ENCODE results near the gene KRTAP5-9. TPM values are rescaled to one million over a fixed set of nuclear protein-coding genes. Genes with fewer than 3 reads are reported as not detected.
"Not testable (repeated sequence)": the region's sequence is repeated elsewhere in the genome, so short reads cannot be mapped to it uniquely, and the experiment has no call there.

KRTAP5-9 gene
- total RNA-seq, 1 donor from 2014 or later: 10.3 TPM

DNA sequence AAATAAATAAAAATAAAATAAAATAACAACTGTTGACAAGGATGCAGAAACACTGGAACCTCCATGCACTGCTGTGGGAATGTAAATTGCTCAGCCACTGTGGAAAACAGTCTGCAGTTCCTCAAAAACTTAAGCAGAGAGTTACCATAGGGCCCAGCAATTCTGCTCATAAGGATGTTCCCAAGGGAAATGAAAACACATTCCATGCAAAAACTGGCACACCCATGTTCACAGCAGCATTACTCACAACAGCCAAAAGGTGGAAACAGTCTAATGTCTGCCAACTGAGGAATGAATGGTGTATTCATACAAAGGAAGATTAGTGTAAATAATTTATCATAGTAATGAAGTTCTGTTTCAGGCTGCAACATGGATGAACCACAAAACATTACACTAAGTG is 13.9 kb downstream of the KRTAP5-9 start:
- no peak for DNase-seq (ENCODE audit: low spot score)

GRCh38 chr11:71563406-71563805 is 15.2 kb downstream of the KRTAP5-9 start:
- DNase-seq (ENCODE audit: low spot score): no peak

- DNase-seq (ENCODE audit: low spot score): no peak
Measured at GRCh38 chr11:71564430-71564829, 16.2 kb downstream of the KRTAP5-9 start.

DNA sequence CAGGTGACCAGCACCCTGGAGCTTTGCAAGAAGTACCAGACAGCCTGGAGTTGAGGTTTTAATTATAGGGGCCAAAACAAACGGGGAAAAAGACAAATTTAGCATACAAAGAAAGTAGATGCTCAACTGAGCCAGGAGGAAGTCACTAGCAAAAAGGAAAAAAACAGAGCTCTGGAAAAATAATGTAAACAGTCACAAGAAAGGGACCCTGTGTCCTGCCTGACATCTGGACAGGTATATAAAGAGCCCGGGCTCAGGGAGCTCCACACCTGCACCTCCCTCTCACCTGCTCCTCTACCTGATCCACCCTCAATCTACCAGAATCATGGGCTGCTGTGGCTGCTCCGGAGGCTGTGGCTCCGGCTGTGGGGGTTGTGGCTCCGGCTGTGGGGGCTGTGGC is 17.0 kb downstream of the KRTAP5-9 start, which contains the start of gene KRTAP5-10:
Gene KRTAP5-10, plus strand, starts transcription at position 301 of the 400 bp plus-strand sequence. Its CDS starts 25 bp downstream, at position 326.
- no peak for DNase-seq (ENCODE audit: low spot score)

DNA sequence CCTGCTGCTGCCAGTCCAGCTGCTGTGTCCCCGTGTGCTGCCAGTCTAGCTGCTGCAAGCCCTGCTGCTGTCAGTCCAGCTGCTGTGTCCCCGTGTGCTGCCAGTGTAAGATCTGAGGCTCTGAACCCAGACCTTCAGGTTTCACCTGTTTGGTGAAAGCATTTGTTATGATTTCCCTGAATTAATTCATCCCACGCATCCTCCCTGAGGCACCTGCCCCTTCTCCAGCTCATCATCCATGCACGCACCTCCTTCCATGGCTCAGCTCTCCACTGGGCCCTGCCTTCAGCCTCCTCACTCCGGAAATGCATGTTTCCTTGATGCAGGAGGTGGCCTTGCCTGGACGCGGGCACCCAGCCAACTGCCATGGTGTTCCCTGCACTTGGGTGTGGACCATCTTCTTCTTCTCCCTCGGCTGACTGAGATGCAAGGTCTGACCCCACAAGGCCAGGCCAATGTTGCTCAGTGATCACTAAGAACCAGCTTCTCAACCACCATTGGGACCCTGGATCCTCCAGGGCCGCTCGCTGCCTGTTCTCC is 17.9 kb downstream of the KRTAP5-9 start:
- no peak for DNase-seq (ENCODE audit: low spot score)

DNA sequence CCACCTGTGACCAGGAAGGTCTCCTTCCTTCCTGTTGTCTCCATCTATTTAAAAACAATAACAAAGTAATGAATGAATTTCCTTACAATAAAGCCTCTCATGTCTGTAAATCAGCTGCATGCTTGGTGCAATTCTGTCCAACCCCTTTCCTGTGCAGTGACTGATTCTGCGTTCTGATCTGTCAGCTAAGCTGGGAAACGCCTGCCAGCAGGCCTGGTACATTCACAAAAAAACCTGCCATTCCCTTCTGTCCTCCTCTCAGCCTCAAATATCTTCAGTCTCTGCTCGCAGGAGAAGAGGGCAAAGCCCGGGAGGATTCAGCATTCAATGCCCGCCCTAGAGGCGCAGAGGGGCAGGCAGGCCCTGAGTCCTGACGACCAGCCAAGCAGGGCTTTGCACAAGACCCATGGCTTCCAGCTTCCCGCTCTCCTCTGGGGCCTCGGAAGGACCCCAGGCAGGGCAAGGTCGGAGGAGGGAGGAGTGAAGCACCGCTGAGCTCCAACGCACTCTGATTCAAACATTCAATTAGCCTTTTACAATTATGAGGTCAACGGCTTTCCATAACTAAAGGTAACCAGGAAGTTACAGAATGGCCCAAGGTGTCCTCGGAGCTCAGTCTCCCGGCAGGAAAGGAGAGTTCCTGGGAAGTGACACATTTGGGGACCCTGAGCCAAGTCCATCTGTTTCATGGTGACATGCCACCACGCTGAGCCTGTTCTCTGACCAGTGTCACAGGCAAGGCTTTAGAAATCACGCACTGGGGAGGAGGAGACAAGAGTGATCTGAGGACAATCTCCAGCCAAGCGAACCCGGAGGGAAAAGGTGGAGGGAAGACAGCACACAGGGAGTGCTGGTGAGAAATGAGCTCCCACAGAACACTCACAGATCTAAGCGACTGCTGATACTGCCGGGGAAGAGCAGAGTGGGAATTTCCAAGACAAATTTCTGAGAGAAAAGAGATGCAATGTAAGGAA is 18.7 kb downstream of the KRTAP5-9 start:
- DNase-seq (ENCODE audit: low spot score): not testable (repeated sequence)

GRCh38 chr11:71567633-71568032 is 19.4 kb downstream of the KRTAP5-9 start:
- DNase-seq (ENCODE audit: low spot score): not testable (repeated sequence)

DNA sequence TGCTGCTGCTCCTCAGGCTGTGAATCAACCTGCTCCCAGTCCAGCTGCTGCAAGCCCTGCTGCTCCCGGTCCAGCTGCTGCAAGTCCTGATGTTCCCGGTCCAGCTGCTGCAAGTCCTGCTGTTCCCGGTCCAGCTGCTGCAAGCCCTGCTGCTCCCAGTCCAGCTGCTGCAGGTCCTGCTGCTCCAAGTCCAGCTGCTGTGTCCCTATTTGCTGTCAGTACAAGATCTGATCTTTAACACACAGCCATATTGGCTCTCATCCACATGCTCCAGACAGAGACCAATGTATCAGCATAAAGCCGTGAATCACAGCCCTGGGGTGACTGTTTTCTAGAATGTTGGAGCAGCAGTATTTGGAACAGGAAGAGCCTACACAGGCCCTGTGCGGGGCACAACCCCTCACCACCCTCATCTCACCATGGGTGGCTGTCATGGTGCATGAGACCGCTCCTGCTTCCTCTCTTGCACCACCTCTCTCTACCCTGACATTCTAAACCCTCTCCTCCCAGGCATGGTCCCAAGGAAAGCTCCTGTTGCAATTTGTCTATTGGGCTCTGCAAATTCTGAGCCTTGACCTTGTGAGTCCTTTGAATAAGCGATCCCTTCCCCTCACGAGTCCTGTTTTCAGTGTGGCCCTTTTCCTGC is 20.6 kb downstream of the KRTAP5-9 start:
- no peak for DNase-seq (ENCODE audit: low spot score)

GRCh38 chr11:71571101-71571850 is 23.1 kb downstream of the KRTAP5-9 start:
- DNase-seq (ENCODE audit: low spot score): not testable (repeated sequence)

- DNase-seq (ENCODE audit: low spot score): no peak
Measured at GRCh38 chr11:71572811-71573210, 24.6 kb downstream of the KRTAP5-9 start.

GRCh38 chr11:71574418-71574817 is 26.2 kb downstream of the KRTAP5-9 start:
- no peak for DNase-seq (ENCODE audit: low spot score)

DNA sequence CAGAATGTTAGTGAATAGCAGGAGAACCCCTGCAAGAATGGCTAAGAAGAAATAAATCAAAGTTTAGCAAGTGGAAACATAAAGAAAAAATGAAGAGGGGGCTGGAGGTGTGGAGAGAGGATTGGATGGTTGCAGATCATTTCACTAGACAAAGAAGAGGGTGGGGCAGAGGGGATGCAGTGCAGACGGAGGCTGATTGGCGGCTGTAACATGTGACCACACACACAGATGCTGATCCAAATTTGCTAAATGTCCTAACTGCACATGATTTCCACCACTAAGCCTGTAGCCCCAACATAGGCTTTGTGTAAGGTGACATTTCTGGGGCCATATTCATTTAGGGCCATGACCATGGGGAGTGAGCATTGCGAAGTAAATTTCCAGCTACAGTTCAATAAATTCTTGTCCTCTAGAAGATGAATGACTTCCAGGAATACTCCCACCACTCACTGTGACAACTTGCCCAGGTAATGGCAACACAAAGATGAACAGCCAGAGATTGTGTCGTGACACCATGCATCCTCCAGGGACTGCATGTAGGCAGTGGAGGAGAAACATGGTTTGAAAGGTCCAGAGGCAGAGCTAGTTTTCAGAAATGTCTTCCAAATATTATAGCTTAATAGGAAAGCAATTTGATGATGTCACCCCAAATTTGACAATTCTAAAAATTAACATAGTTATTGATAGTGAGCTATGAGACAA is 27.7 kb downstream of the KRTAP5-9 start:
- no peak for DNase-seq (ENCODE audit: low spot score)

GRCh38 chr11:71576688-71577465 is 28.7 kb downstream of the KRTAP5-9 start:
- not testable (repeated sequence) for DNase-seq (ENCODE audit: low spot score)

GRCh38 chr11:71577469-71578004 is 29.3 kb downstream of the KRTAP5-9 start:
- DNase-seq (ENCODE audit: low spot score): no peak

DNA sequence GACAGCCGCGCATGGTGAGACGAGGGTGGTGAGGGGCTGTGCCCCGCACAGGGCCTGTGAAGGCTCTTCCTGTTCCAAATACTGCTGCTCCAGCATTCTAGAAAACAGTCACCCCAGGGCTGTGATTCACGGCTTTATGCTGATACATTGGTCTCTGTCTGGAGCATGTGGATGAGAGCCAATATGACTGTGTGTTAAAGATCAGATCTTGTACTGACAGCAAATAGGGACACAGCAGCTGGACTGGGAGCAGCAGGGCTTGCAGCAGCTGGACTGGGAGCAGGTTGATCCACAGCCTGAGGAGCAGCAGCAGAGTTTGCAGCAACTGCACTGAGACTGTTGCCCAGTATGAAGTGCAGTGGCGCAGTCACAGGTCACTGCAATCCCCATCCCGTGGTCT is 31.3 kb downstream of the KRTAP5-9 start:
- not testable (repeated sequence) for DNase-seq (ENCODE audit: low spot score)

DNA sequence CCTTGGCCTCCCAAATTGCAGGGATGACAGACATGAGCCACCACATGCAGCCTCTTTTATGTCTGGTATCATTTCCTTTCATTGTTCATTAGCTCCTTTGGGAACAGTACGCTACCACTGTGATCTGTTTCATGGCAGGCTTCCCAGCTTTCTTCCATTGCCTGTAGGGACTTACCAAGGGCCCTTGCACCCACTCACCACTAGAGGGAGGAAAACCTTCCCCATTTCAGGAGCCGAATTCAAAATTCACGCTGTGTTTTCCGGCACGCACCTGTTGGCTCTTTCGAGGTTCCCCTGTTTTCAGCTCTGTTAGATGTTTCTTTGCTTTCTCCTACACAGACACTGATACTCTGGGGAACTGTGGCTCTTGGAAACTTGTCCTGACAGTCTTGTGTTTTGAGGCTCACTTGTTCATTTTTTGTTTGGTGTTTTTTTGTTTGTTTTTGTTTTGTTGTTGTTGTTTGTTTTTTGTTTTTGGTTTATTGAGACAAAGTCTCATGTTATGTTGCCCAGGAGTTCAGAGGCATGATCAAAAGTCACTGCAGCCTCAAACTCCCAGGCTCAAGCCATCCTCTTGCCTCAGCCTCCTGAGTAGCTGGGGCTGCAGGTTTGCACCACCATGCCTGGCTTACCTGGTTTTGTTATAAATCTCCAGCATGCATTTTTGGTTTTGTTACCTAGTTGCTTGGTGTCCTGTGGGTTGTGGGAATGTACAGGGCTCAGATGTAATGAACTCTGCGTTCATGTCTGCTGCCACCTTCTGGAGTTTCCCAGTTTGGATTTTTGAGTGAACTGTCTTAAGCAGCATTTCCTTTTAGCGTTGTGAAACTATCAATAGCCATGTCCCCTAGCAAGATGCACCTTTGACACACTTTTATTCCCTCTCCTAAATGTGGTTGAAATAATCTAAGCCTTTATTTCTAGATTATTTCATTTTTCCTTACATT is 32.1 kb downstream of the KRTAP5-9 start:
- DNase-seq (ENCODE audit: low spot score): peak; percentile 61

DNA sequence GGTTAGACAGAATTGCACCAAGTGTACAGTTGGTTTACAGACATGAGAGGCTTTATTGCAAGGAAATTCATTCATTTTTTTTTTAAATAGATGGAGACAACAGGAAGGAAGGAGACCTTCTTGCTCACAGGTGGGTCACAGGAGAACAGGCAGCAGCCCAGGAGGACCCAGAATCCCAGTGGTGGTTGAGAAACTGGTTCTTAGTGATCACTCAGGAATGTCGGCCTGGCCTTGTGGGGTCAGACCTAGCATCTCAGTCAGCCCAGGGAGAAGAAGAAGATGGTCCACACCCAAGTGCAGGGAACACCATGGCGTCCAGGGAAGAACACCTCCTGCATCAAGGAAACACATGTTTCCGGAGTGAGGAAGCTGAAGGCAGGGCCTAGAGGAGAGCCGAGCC is 33.6 kb downstream of the KRTAP5-9 start:
- DNase-seq (ENCODE audit: low spot score): no peak

GRCh38 chr11:71582309-71582895 is 34.2 kb downstream of the KRTAP5-9 start, which contains the start of gene KRTAP5-11:
Gene KRTAP5-11, minus strand, starts transcription at chr11:71582875. Its CDS starts 38 bp downstream, at chr11:71582837.
- DNase-seq (ENCODE audit: low spot score): no peak
